ENCODE data around the gene KCNK15.

KCNK15 gene

GRCh38 chr20:44733341-44734069, 12.2 kb upstream of the KCNK15 start:
- in situ Hi-C loops (cut with MboI; ENCODE audit: low sequenced_read_pairs), result loop anchor here (5.0 kb wide), 1 partner anchor 51 kb away; no protein-coding TSS in a partner anchor

- in situ Hi-C loops (cut with MboI; ENCODE audit: low sequenced_read_pairs), result loop anchor here (5.0 kb wide), 1 partner anchor 53 kb away; no protein-coding TSS in a partner anchor
Observed at GRCh38 chr20:44734938-44735337, 10.7 kb upstream of the KCNK15 start.

GRCh38 chr20:44735816-44736169, 9.9 kb upstream of the KCNK15 start:
- in situ Hi-C loops (cut with MboI; ENCODE audit: low sequenced_read_pairs), result no loop called here

- in situ Hi-C loops (cut with MboI; ENCODE audit: low sequenced_read_pairs), result no loop called here
Observed at GRCh38 chr20:44736170-44737021, 9.3 kb upstream of the KCNK15 start.

- in situ Hi-C loops (cut with MboI; ENCODE audit: low sequenced_read_pairs), result no loop called here
Observed at GRCh38 chr20:44737116-44737515, 8.5 kb upstream of the KCNK15 start.

- in situ Hi-C loops (cut with MboI; ENCODE audit: low sequenced_read_pairs), result no loop called here
Observed at GRCh38 chr20:44738813-44739477, 6.7 kb upstream of the KCNK15 start.

- in situ Hi-C loops (cut with MboI; ENCODE audit: low sequenced_read_pairs), result no loop called here
Observed at GRCh38 chr20:44739942-44740341, 5.7 kb upstream of the KCNK15 start.

GRCh38 chr20:44742304-44743079, 3.2 kb upstream of the KCNK15 start:
- in situ Hi-C loops (cut with MboI; ENCODE audit: low sequenced_read_pairs), result no loop called here

GRCh38 chr20:44743080-44743701, 2.5 kb upstream of the KCNK15 start:
- in situ Hi-C loops (cut with MboI; ENCODE audit: low sequenced_read_pairs), result no loop called here

- in situ Hi-C loops (cut with MboI; ENCODE audit: low sequenced_read_pairs), result no loop called here
Observed at GRCh38 chr20:44743916-44744655, 1.6 kb upstream of the KCNK15 start.

- in situ Hi-C loops (cut with MboI; ENCODE audit: low sequenced_read_pairs), result no loop called here
Observed at GRCh38 chr20:44745122-44745597, 505 bp upstream of the KCNK15 start.

GRCh38 chr20:44746367-44747165, 901 bp downstream of the KCNK15 start:
- in situ Hi-C loops (cut with MboI; ENCODE audit: low sequenced_read_pairs), result no loop called here

- in situ Hi-C loops (cut with MboI; ENCODE audit: low sequenced_read_pairs), result no loop called here
Observed at GRCh38 chr20:44747166-44748004, 1.7 kb downstream of the KCNK15 start.

- in situ Hi-C loops (cut with MboI; ENCODE audit: low sequenced_read_pairs), result no loop called here
Observed at GRCh38 chr20:44748005-44748370, 2.3 kb downstream of the KCNK15 start.

- in situ Hi-C loops (cut with MboI; ENCODE audit: low sequenced_read_pairs), result no loop called here
Observed at GRCh38 chr20:44750081-44750805, 4.6 kb downstream of the KCNK15 start.

GRCh38 chr20:44752099-44752931, 6.7 kb downstream of the KCNK15 start:
- in situ Hi-C loops (cut with MboI; ENCODE audit: low sequenced_read_pairs), result no loop called here
